SH-SY5Y (cell line): ENCODE measurements around the gene TTLL8.

ENCODE experiments used
- GATA2 ChIP-seq: IDR thresholded peaks from 2 replicates; pipeline ENCODE4 v1.6.1; 2011; ENCODE audit warnings: mild to moderate bottlenecking, low read depth, low read length
- GATA3 ChIP-seq: IDR thresholded peaks from 2 replicates; pipeline ENCODE4 v1.6.1; 2011; ENCODE audit warnings: low read depth, mild to moderate bottlenecking, low read length, moderate library complexity

TTLL8 gene

DNA sequence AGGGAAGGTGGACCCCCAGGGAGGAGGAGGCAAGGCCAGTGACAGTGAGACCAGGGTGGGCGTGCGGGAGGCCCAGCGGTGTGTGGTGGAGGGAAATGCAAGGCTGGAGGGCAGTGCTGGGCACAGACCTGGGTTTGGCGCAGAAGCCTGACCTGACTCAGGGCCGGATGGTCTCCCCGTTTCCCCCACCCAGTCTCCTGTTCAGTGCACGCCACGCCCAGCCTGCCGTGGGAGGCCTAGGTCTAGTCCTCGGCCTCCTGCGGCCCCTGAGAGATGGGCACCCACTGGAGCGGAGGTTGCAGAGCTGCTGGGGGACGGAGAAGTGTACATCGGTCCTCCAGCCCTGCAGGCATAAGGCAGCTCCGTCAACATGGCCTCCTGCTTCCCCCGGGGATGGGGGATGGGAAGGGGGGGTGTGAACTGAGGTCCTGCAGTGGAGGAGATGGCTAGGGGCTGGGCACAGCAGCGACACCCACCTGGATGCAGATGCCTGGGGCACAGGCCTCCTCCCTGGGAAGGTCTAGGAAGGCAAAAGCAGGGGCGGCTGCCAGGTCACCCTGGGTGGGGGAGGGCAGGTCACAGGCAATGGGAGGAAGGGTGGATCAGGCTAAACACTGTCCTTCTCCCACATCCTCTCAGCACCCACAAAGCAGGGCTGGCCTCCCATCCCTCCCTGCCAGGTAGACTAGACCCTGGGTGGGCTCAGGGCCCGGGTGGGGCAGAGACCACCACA, 61.4 kb downstream of the TTLL8 start:
- no peak for TF ChIP-seq GATA2
- no peak for TF ChIP-seq GATA3

DNA sequence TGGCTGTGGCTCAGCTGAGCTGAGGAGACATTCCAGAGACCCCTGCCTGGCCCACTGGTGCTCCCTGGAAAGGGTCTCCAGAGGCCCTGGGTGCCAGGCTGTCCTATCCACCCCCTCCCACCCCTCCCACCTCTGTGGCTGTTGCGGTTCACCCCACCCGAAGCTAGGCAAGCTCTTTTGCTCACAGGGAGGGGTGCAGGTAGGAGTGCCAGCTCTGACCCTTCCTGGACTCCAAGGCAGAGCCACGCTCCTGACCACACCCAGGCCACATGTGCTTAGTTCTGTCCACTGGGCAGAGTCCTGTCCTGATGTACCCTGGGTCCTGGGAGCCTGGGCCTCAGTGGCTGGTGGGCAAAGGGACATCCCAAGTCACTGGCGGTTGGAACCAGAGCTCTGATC, 62.0 kb downstream of the TTLL8 start:
- no peak for TF ChIP-seq GATA3
- TF ChIP-seq GATA2, result no peak

DNA sequence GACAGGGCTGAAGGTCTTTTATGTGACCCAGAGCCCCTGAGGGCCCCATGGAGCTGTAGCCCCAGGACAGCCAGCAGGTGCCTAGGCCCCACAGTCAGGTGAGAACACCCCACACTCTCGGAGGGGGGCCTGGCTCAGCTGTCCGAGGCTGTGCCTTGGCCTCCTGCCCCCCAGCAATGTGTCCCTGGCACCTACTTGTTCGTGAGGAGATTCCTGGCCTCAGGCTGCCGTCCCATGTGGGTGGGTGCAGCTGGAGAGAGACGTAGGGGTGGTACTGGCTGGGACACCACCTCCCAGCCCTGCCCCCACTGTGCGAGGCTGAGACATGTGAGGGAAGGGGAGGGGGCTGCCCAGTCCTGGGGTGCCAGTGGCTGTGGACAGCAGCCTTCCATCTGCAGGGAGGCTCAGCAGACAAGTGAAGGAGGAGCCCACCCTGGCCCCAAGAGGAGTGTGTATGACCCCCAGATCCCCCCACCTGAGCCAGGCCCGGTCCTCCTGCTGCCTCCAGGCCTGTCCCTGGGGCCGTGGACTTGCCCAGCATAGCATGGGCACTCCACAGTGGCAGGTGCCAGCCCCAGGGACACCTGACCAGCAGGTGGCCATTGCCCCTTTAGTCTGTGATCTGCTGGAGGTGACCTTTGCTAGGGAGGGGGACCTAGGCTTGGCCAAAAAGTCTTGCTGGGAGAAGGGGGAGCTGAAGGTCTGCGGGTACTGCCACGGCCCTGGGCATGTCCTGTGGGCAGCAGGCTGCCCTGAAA, 62.6 kb downstream of the TTLL8 start:
- TF ChIP-seq GATA3 (no peak), GATA2 (no peak)

DNA sequence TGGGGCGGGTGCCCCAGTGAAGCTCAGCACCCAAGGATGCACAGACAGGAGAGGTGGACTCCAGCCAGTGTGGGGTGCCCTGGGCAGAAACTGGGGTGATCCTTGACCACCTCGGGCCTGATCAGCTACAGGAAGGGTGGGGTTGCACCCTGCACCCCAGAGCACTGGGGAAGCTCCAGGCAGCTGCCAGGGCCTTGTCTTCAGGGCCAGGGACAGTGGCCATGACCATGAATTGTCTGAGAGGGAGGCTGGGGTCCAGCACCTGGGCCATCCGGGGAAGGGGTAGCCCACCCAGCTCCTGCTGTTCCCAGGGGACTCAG, 63.1 kb downstream of the TTLL8 start:
- TF ChIP-seq GATA3 (no peak), GATA2 (no peak)

DNA sequence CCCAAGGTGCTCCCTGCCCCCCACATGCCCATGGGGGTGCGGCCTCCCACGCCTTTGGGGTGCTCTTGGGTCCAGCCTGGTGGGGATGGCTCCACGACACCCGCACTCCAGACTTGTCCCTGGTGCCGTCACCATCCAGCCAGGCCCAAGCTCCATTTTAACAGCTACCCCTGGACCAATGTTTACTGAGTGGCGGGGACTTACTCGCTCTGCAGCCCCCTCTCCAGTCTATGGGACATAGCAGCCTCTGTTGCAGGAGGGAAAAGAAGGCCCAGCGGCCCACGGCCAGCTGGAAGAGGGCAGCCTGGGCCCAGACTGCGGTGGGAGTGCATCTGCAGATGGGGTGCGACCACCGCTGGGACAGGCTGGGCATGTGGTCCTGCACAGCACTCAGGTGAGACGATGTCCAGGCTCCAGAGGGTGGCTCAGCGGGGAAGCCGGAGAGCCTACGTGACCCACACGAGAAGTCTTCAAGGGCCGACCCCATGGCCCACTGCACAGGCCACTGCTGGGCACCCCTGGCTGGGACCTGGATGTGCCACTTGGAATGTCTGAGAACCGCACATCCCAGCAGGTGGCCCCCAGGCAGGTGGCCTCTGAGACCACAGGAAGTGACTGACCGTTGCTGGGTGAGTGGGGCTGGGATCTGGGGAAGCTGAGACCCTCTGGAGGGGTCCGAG, 63.6 kb downstream of the TTLL8 start:
- TF ChIP-seq GATA2 (no peak), GATA3 (no peak)

DNA sequence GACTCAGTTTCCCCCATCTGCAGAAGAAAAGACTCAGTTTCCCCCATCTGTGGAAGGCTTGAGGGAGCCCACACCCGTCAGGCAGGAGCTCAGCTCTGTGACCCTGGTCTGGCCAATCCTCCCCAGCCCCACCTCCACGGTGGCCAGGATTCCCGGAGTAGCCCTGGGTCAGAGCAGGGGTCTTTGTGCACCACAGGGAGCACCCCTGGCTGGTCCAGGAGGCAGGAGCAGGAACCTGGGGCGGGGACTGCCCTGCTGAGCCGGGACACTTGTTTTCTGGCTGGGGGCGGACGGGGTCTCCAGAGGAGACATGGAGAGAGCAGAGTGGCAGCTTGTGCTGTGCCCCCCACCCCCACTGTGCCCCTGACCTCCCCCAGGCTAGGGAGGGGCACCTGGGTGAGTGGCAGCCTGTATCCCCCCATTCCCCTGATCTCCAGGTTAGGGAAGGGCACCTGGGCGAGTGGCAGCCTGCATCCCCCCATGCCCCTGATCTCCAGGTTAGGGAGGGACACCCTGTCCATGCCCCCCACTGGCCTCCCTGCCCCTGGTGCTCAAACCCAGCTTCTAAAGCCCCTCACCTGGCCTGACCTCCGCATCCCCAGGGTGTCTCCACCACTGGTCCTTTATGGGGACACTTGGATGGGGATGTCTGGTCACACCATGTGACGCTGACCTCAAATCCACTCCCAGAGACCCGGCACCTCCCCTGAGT, 64.3 kb downstream of the TTLL8 start:
- TF ChIP-seq GATA3 (no peak), GATA2 (no peak)

DNA sequence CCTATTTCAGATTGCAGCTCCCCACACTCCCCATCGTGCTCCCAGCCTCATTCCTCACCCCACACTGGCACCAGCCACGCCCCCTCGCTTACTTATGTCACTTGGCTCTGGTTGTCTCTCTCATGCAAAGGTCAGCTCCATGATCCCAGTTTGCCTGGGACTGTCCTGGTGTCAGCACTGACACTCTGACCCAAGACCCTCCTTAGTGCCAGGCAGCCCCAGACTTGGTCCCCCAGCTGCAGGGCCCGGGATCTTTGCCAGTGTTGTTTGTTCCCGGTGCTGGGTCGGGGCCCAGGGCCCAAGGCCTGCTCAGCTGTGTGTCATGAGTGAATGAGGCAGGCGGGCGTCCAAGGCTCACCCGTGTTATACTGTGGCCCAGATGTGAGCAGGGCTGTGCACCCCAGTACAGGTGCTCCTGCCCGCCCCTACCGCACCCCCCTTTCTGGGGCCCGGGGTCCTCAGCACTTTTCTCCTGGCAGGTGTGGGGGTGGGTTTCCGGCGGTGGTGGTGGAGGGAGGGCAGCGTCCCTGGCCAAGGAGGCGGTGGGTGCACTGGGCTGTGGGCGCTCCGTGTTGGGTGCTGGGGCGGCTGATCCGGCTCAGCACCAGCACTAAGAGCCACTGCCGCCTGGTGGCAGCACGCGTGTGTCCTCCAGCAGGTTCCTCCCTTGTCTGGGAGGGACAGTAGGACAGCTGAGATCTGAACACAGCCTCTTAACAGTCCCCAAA, 65.0 kb downstream of the TTLL8 start:
- TF ChIP-seq GATA3, result no peak

DNA sequence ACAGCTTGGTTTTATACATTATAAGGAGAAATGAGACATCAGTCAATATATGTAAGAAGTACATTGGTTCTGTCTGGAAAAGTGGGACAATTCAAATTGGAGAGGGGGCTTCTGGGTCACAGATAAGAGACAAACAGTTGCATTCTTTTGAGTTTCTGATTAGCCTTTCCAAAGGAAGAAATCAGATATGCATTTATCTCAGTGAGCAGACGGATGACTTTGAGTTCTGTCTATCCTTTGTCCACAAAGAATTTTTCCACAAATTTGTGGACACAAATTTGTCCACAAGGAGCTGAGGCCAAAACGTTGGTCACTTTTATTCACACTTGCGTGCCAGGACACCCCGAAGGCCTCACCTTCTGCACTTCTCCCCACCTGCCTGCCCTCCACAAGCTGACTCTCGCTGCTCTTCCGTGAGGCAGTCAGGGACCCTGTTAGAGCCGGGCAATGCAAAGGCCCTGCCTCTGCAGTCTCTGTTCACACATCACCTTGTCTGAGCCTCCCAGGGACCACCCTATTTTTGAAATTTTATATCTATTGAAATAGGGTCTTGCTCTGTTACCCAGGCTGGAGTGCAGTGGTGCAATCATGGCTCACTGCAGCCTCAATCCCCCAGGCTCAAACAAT, 66.1 kb downstream of the TTLL8 start:
- TF ChIP-seq GATA3 (no peak), GATA2 (no peak)

DNA sequence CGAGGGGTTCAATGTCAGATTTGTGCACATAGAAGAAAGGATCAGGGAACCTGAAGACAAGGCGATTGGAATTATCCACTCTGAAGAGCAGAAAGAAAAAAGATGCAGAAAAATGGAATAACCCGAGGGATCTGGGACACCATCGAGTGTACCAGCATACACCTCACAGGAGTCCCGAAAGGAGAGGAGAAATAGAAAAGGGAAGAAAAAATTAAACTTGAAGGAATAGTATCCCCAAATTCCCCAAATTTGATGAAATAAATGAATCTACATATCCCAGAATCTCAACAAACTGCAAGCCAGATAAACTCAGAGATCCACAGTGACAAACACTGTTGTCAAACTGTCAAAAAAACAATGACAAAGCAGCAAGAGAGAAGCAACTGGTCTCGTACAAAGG, 66.9 kb downstream of the TTLL8 start:
- no peak for TF ChIP-seq GATA3
- TF ChIP-seq GATA2, result no peak

DNA sequence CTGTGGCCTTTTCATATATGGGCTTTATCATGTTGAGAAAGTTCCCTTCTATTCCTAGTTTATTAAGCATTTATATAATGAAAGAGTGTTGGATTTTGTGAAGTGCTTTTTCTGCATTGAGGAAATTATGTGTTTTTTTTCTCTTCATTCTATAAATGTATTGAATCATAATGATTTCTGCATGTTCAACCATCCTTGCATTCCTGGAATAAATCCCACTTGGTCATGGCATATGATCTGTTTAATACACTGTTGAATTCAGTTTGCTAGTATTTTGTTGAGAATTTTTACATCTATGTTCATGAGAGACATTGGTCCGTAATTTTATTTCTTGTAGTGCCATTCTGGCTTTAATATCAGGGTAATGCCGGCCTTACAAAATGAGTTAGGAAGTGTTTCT, 71.8 kb downstream of the TTLL8 start:
- no peak for TF ChIP-seq GATA2
- no peak for TF ChIP-seq GATA3

DNA sequence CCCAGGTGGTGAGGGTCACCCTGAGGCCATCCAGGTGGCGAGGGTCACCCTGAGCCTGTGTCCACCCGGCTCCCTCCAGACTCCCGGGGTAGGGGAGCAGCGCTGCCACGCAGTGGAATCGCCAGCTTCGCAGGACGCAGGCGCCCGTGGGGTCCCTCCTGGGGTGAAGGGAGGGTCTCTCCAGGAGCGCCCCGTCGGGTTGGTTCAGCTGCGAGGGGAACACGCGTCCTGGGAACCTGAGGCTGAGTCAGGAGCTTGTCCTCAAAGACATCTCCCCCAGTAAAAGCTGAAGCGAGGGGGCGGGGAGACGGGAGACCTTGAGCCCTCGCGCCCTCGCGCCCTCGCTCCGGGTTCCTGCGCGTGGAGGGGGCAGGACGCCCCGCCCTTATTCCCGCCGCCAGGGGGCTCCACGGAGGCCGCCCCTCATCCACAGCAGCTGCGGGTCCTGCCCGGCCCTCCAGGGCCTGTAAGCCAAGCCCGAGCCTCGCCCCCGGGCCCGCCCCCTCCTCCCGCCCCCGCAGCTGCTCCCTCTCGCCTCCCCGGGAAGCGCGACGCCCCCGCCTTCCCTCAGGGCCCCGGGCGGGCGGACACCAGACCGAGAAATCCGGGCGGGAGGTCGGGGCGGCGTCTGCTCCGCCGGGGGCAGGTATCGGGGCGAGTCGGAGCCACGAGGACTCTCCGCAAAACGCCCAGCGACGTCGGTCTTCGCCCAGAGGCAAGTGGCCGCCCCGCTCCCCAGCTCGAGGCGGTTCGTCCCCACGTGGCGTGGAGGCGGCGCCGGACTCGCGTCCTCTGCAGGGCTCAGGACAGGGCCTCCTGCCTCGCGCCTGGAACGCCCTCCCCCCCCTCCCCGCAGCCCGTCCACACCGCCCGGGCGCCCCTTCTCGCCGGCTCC, 74.7 kb downstream of the TTLL8 start:
- TF ChIP-seq GATA3, result no peak

DNA sequence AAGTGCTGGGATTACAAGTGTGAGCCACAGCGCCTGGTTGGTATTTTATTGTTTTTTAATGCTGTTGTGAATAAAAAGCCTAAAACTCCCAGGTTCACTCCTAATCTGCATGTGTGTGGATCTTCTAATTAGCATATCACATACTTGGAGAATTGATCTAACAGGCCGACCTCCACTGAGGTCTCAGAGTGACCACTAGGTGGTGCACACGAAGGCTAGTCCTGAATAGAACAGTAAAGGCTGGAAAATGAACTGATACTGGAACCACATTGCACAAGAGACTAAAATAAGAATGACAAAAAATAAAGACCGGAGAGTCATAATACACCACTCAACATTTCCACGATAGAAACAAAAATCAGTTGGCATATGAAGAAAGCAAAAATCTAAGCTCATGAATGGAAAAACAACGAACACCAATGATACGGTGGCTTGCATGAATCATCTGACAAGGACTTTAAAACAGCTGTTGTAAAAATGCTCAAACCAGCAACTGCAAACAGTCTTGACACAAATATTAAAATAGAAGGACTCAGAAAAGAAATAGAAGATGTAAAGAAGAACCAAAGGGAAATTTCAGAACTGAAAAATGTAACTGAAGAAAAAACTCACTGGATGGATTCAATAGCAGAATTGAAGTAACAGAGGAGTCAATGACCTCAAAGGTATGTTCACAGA, 78.4 kb downstream of the TTLL8 start:
- TF ChIP-seq GATA3 (no peak), GATA2 (no peak)

DNA sequence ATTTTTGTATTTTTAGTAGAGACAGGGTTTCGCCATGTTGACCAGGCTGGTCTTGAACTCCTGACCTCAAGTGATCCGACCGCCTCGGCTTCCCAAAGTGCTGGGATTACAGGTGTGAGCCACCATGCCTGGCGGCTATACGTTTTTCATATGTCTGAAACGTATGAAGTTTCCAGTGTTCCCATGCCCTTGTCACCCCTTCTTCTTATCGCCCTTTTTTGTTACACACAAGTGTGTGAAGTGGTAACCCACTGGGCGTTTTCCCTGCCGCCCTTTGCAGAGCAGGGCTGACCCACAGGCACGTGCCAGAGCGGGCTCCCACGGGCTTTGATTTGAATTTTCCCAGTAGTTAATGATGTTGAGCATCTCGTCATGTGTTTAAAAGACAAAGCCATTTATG, 80.5 kb downstream of the TTLL8 start:
- TF ChIP-seq GATA3, result no peak
- TF ChIP-seq GATA2, result no peak
